H1 (cell line): ENCODE results near the gene IGF2R. TPM values are rescaled to one million over a fixed set of nuclear protein-coding genes. Genes with fewer than 3 reads are reported as not detected.

ENCODE experiments used
- CTBP2 ChIP-seq: IDR thresholded peaks from 2 replicates; pipeline ENCODE4 v1.7.0; 2011; ENCODE audit warnings: borderline replicate concordance, mild to moderate bottlenecking, moderate library complexity, mixed read lengths, low read length; ENCODE audit not compliant: insufficient read depth, insufficient read length
- GTF2F1 ChIP-seq: IDR thresholded peaks from 2 replicates; pipeline ENCODE4 v1.6.1; 2012; ENCODE audit warnings: low read depth, low read length, improper control_type of control experiment, borderline replicate concordance
- KDM1A ChIP-seq: fragments of 200-600, 300-600 bp; sonication (generic); IDR thresholded peaks from 2 replicates; pipeline ENCODE4 v1.7.1; 2016; ENCODE audit warnings: mild to moderate bottlenecking, low read length, borderline replicate concordance
- RBBP5 ChIP-seq: IDR thresholded peaks from 2 replicates; pipeline ENCODE4 v1.7.1; 2012; ENCODE audit warnings: low read depth, mild to moderate bottlenecking, inconsistent platforms, low read length, moderate library complexity, borderline replicate concordance
- polyA plus RNA-seq, 7 experiments: library from polyadenylated mRNA; depleted of rRNA in 3 of 7; stranded (reverse) in 5 of 7; unstranded in 2 of 7; fragments of >200 nt in 5 of 7; fragments of 200-250 nt in 2 of 7; gene quantifications; 1 replicate in 5 of 7; 2 replicates in 1 of 7; 4 replicates in 1 of 7; pipeline versions ENCODE4 v1.2.1 to v1.2.3, GENCODE V29; 2011 to 2013; ENCODE audit warnings: missing spikeins in 2 of 7, mixed read lengths in 2 of 7
- total RNA-seq: library from RNA; stranded (reverse); fragmentation: NEBNext Ultra II Directional; extraction: Animal tissue kit (Norgen Biotek cat#: 25700); gene quantifications from 2 replicates; pipeline ENCODE4 v1.2.1, GENCODE V29; 2021

IGF2R gene
- total and polyA plus RNA-seq, 2 of the 8 experiments (the other 6 are each of a cell fraction or from before 2014, with no cell fraction given): 20.6 to 74.1 TPM

DNA sequence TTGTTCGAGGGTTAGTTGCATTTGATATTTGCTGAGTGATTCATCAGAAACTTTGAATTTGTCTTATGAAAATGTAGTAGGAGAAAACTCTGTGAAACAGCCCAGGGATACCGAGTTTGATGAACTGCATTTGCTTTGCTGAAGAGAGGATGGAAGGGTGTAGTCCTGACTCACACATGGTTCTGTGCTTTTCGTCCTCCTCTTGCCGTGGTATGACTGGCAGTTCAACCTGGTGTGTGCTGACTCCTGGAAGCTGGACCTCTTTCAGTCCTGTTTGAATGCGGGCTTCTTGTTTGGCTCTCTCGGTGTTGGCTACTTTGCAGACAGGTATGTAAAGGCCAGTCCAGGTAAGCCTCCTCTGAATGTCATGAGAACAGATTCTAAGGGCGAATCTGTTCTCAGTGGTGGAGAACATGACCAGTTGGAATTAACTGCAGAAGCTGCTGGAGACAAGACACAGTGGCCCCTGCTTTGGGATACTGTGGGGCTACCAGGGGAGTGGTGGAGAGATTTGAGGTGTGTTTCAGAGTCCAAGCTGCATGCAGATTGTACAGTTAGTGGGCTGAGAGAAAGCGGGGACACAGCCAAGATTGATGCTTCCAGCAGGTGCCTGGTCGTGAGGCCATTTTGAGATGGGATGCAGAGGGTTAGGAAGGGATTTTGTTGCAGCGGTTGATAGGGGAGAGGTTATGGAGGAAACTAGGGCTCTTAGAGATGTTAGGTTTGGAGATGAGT, 161.2 kb downstream of the IGF2R start (continued):
- no peak for TF ChIP-seq CTBP2
- TF ChIP-seq GTF2F1: no peak
- no peak for TF ChIP-seq RBBP5
- no peak for TF ChIP-seq KDM1A
